Natural killer cell treated with Interleukin-12 subunit alpha and Interleukin-12 subunit beta and Interleukin-15 and Interleukin-18, amount 100 ng/mL, for 72 hours (primary cell): ENCODE data around the gene RPA1. TPM values are rescaled to one million over a fixed set of nuclear protein-coding genes. Genes with fewer than 3 reads are reported as not detected.
"Not testable (repeated sequence)": the region's sequence is repeated elsewhere in the genome, so short reads cannot be mapped to it uniquely, and the experiment has no call there.

Source experiments
- ATAC-seq, 2 donors: fragments of 150-1000 bp; cut with Tn5 transposase in 1 of 2; sonication (Bioruptor Pico), chemical (Tn5 transposase) in 1 of 2; 2 replicates each; pipeline ENCODE4 v1.10.0; 2021
- DNase-seq: peaks from one replicate; pipeline ENCODE4 v3.0.0; 2022; ENCODE audit warnings: low spot score
- H3K27ac Mint-ChIP-seq, 2 donors: 1 replicate in 1 of 2; 2 replicates in 1 of 2; pipeline ENCODE4 v1.8.0; 2022; ENCODE audit warnings: mixed read lengths in 2 of 2, mild to moderate bottlenecking in 1 of 2, moderate library complexity in 1 of 2
- H3K27me3 Mint-ChIP-seq, 2 donors: 1 replicate in 1 of 2; 2 replicates in 1 of 2; pipeline ENCODE4 v1.8.0; 2022; ENCODE audit warnings: mixed read lengths in 2 of 2
- H3K36me3 Mint-ChIP-seq: one replicate; pipeline ENCODE4 v1.8.0; 2022; ENCODE audit warnings: mixed read lengths
- H3K4me1 Mint-ChIP-seq, 2 donors: 1 replicate in 1 of 2; 2 replicates in 1 of 2; pipeline ENCODE4 v1.8.0; 2022; ENCODE audit warnings: low read depth in 2 of 2, mixed read lengths in 2 of 2, mild to moderate bottlenecking in 1 of 2
- H3K4me3 Mint-ChIP-seq: one replicate; pipeline ENCODE4 v1.8.0; 2022; ENCODE audit warnings: mixed read lengths
- H3K9me3 Mint-ChIP-seq: 2 replicates; pipeline ENCODE4 v1.8.0; 2022; ENCODE audit warnings: mixed read lengths
- total RNA-seq, 2 donors: library from RNA; stranded (reverse); gene quantifications; one replicate each; pipeline ENCODE4 v1.2.3, GENCODE V29; 2022

RPA1 gene
- 100 to 1,000 TPM; 144 to 169 TPM for total RNA-seq

GRCh38 chr17:1829592-1830257, at the start of gene RPA1, which contains the start of gene SMYD4:
Gene RPA1 (plus strand): TSS chr17:1830005. CDS start chr17:1830094, 89 bp downstream.
Gene SMYD4 (minus strand): TSS chr17:1829902. CDS start chr17:1827994, 1,908 bp downstream.
- Mint-ChIP-seq H3K9me3 (no peaks in the 10 kb centered on the region), H3K4me3 (peak within 1 kb of the TSS; percentile 98), H3K4me1 (peaks cover 41 to 44% of the 10 kb centered on the region in 2 donors), H3K36me3 (peaks cover 13% of the 10 kb centered on the region), H3K27me3 (no peaks in the 10 kb centered on the region), H3K27ac (peak within 1 kb of the TSS; percentile 72 to 81)
- ATAC-seq (peak; percentile 100), DNase-seq (peak; percentile 95)

DNA sequence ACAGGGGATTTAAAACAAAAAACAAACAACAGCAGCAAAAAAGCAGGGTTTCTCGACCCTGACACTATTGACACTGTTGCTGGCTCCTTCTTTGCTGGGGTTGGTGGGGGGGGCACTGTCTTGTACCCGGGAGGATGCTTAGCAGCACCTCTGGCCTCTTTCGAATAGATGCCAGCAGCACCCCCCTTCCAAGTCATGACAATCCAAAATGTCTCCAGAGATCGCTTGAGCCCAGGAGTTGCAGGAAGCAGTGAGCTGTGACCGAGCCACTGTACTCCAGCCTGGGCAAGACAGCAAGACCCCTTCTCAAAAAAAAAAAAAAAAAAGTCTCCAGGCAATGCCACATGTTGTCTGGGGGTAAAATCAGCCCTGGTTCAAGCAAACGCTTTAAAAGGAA, 47.6 kb upstream of the RPA1 start:
- Mint-ChIP-seq H3K27me3 (no peaks in the 10 kb centered on the region), H3K27ac (no peak overlapping the region), H3K4me3 (no peak overlapping the region), H3K36me3 (no peaks in the 10 kb centered on the region), H3K9me3 (no peaks in the 10 kb centered on the region), H3K4me1 (peaks cover 0 to 4% of the 10 kb centered on the region in 2 donors)
- ATAC-seq (no peak), DNase-seq (no peak)

DNA sequence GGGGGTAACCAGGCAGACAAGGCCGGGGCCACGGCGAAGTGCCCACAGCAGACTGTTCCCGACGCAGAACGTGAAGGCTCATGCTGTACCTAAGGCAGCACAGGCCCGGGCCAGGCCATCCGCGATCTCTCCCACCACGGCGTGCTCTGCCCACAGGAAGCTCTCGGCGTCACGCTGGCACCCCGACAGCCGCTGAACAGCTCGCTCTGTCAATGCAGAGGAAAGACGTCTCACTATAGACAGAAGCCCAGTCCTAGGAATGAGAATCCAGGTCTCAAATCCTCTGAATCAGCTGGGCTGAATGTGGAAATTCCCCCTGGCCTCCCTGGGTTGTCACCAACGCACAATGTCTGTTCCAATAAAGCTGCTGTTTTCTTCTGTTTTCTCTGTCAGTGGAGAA, 46.5 kb upstream of the RPA1 start:
- H3K27me3 Mint-ChIP-seq: no peaks in the 10 kb centered on the region
- no peak overlapping the region for H3K27ac Mint-ChIP-seq
- ATAC-seq (no peak), DNase-seq (no peak)
- no peak overlapping the region for H3K4me3 Mint-ChIP-seq
- H3K36me3 Mint-ChIP-seq: no peaks in the 10 kb centered on the region
- H3K9me3 Mint-ChIP-seq: no peaks in the 10 kb centered on the region
- peaks cover 0 to 4% of the 10 kb centered on the region in 2 donors for H3K4me1 Mint-ChIP-seq

DNA sequence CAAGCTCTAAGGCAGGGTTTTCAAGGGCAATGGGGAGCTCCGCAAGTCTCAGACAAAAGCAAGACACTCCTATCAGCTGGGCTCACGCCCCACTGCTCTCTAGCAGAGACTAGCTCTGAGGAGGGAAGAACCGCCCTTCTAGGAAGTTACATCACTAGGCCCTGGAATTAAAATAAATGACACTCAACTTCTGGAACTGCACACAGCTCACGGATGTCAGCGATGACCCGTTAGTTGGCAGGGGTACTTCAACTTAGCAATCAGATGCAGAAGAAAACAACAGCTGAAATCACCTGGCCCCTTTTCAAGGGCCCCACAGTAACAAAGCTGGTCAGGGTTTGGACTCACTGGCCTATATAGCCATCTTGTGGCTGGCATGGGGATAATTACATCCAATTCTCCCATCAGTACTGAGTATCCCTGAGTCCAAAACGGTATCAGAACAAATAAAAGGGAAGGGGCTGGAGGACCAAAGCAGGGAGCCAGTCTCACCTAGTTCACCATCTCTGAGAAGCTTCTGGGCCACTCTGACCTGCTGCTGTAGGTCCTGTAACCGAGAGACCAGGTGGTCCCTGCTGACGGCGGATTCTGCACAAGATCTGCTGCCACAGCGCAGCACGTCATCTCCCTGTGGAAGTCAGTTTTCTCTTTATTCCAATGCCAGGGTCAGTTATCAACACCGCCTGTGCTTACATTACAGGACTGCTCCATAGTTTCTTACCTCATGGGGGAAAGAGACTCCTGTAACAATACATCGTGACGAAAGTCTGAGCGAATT, 45.8 kb upstream of the RPA1 start:
- H3K27me3 Mint-ChIP-seq: no peaks in the 10 kb centered on the region
- H3K9me3 Mint-ChIP-seq: no peaks in the 10 kb centered on the region
- H3K4me3 Mint-ChIP-seq: no peak overlapping the region
- peaks cover 0 to 4% of the 10 kb centered on the region in 2 donors for H3K4me1 Mint-ChIP-seq
- no peak for DNase-seq
- H3K27ac Mint-ChIP-seq: no peak overlapping the region
- no peaks in the 10 kb centered on the region for H3K36me3 Mint-ChIP-seq
- ATAC-seq: no peak

- no peak for DNase-seq
- peaks cover 0 to 4% of the 10 kb centered on the region in 2 donors for H3K4me1 Mint-ChIP-seq
- H3K27ac Mint-ChIP-seq: no peak overlapping the region
- H3K4me3 Mint-ChIP-seq: no peak overlapping the region
- H3K27me3 Mint-ChIP-seq: no peaks in the 10 kb centered on the region
- H3K9me3 Mint-ChIP-seq: no peaks in the 10 kb centered on the region
- no peak for ATAC-seq
- no peaks in the 10 kb centered on the region for H3K36me3 Mint-ChIP-seq
These were observed 43.9 kb upstream of the RPA1 start for GRCh38 chr17:1785930-1786329.

GRCh38 chr17:1786708-1787107, 43.1 kb upstream of the RPA1 start:
- Mint-ChIP-seq H3K4me1 (peaks cover 0 to 4% of the 10 kb centered on the region in 2 donors), H3K36me3 (no peaks in the 10 kb centered on the region), H3K27me3 (no peaks in the 10 kb centered on the region), H3K27ac (no peak overlapping the region), H3K4me3 (no peak overlapping the region), H3K9me3 (no peaks in the 10 kb centered on the region)
- no peak for ATAC-seq
- no peak for DNase-seq

GRCh38 chr17:1787301-1787902, 42.4 kb upstream of the RPA1 start:
- Mint-ChIP-seq H3K27ac (no peak overlapping the region), H3K36me3 (no peaks in the 10 kb centered on the region), H3K4me3 (no peak overlapping the region), H3K4me1 (peaks cover 0 to 4% of the 10 kb centered on the region in 2 donors), H3K9me3 (no peaks in the 10 kb centered on the region), H3K27me3 (no peaks in the 10 kb centered on the region)
- DNase-seq: no peak
- no peak for ATAC-seq

- H3K4me3 Mint-ChIP-seq: no peak overlapping the region
- DNase-seq (no peak), ATAC-seq (no peak)
- no peaks in the 10 kb centered on the region for H3K9me3 Mint-ChIP-seq
- H3K27ac Mint-ChIP-seq: no peak overlapping the region
- H3K4me1 Mint-ChIP-seq: peaks cover 0 to 2% of the 10 kb centered on the region in 2 donors
- H3K36me3 Mint-ChIP-seq: no peaks in the 10 kb centered on the region
- H3K27me3 Mint-ChIP-seq: no peaks in the 10 kb centered on the region
These were observed 39.9 kb upstream of the RPA1 start for GRCh38 chr17:1789936-1790335.

GRCh38 chr17:1792495-1793446, 37.0 kb upstream of the RPA1 start:
- ATAC-seq: no peak
- Mint-ChIP-seq H3K36me3 (no peaks in the 10 kb centered on the region), H3K27ac (no peak overlapping the region), H3K4me3 (no peak overlapping the region), H3K4me1 (peaks cover 0 to 7% of the 10 kb centered on the region in 2 donors), H3K9me3 (no peaks in the 10 kb centered on the region), H3K27me3 (no peaks in the 10 kb centered on the region)
- no peak for DNase-seq

DNA sequence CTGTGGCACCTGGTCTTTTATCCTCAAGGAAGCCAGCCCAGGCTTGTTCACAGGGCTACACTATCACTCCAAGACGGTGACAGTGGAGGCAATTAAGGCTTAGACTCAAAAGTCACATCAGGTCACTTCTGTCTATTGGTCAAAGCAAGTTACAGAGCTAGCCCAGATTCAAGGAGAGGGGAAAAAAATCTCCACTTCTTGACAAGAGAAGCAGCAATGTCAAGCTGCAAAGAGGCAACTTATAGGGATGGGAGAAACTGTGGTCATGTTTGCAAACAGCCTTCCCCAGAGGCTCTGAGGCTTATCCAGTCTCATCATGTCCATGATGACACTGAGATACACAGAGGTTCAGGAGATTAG, 36.4 kb upstream of the RPA1 start:
- Mint-ChIP-seq H3K4me3 (no peak overlapping the region), H3K36me3 (no peaks in the 10 kb centered on the region), H3K27me3 (no peaks in the 10 kb centered on the region), H3K27ac (no peak overlapping the region), H3K4me1 (peaks cover 0 to 7% of the 10 kb centered on the region in 2 donors), H3K9me3 (no peaks in the 10 kb centered on the region)
- ATAC-seq (no peak), DNase-seq (no peak)

GRCh38 chr17:1796800-1797199, 33.0 kb upstream of the RPA1 start:
- H3K9me3 Mint-ChIP-seq: no peaks in the 10 kb centered on the region
- H3K4me1 Mint-ChIP-seq: peaks cover 0 to 7% of the 10 kb centered on the region in 2 donors
- no peaks in the 10 kb centered on the region for H3K36me3 Mint-ChIP-seq
- no peak for DNase-seq
- H3K27me3 Mint-ChIP-seq: no peaks in the 10 kb centered on the region
- H3K27ac Mint-ChIP-seq: no peak overlapping the region
- ATAC-seq: no peak
- no peak overlapping the region for H3K4me3 Mint-ChIP-seq

GRCh38 chr17:1797323-1797722, 32.5 kb upstream of the RPA1 start:
- DNase-seq (no peak), ATAC-seq (no peak)
- no peaks in the 10 kb centered on the region for H3K27me3 Mint-ChIP-seq
- peaks cover 0 to 7% of the 10 kb centered on the region in 2 donors for H3K4me1 Mint-ChIP-seq
- H3K4me3 Mint-ChIP-seq: no peak overlapping the region
- no peaks in the 10 kb centered on the region for H3K36me3 Mint-ChIP-seq
- no peaks in the 10 kb centered on the region for H3K9me3 Mint-ChIP-seq
- H3K27ac Mint-ChIP-seq: no peak overlapping the region

- not testable (repeated sequence) for H3K9me3 Mint-ChIP-seq, H3K27me3 Mint-ChIP-seq, H3K36me3 Mint-ChIP-seq, ATAC-seq, H3K4me1 Mint-ChIP-seq, H3K27ac Mint-ChIP-seq, H3K4me3 Mint-ChIP-seq, DNase-seq
These were observed 32.0 kb upstream of the RPA1 start for GRCh38 chr17:1797846-1798245.
